Jurkat, Clone E6-1 (cell line): ENCODE results near the gene WWOX.

Experiments
- DNase-seq: peaks from one replicate; pipeline ENCODE4 v3.0.0-alpha.2; 2011; ENCODE audit warnings: low read depth, low spot score
- H3K4me3 ChIP-seq: 2 replicates; pipeline ENCODE4 v1.5.1; 2011; ENCODE audit warnings: mild to moderate bottlenecking, low read length, control low read depth, moderate library complexity

WWOX gene

GRCh38 chr16:78884204-78884603 lies 784.8 kb downstream of the WWOX start:
- no peak overlapping the region for H3K4me3 ChIP-seq

GRCh38 chr16:78889346-78889745 lies 789.9 kb downstream of the WWOX start:
- no peak overlapping the region for H3K4me3 ChIP-seq
- DNase-seq: no peak

More at GRCh38 chr16:78884204-78884603, 784.8 kb downstream of the WWOX start:
- no peak for DNase-seq

- DNase-seq: no peak
- no peak overlapping the region for H3K4me3 ChIP-seq
These were observed 791.0 kb downstream of the WWOX start for GRCh38 chr16:78890373-78890895.

GRCh38 chr16:78892951-78893733 lies 793.7 kb downstream of the WWOX start:
- no peak for DNase-seq
- H3K4me3 ChIP-seq: no peak overlapping the region

- no peak for DNase-seq
- H3K4me3 ChIP-seq: no peak overlapping the region
These were observed 795.4 kb downstream of the WWOX start for GRCh38 chr16:78894886-78895285.

GRCh38 chr16:78895681-78896080 lies 796.2 kb downstream of the WWOX start:
- no peak overlapping the region for H3K4me3 ChIP-seq
- DNase-seq: no peak

- H3K4me3 ChIP-seq: no peak overlapping the region
- no peak for DNase-seq
These were observed 796.8 kb downstream of the WWOX start for GRCh38 chr16:78896280-78896679.

GRCh38 chr16:78897299-78897698 lies 797.8 kb downstream of the WWOX start:
- no peak overlapping the region for H3K4me3 ChIP-seq
- DNase-seq: no peak

- no peak for DNase-seq
- no peak overlapping the region for H3K4me3 ChIP-seq
These were observed 800.8 kb downstream of the WWOX start for GRCh38 chr16:78900044-78900811.

- no peak overlapping the region for H3K4me3 ChIP-seq
- DNase-seq: no peak
These were observed 801.5 kb downstream of the WWOX start for GRCh38 chr16:78900966-78901365.

GRCh38 chr16:78902321-78902720 lies 802.9 kb downstream of the WWOX start:
- no peak for DNase-seq
- no peak overlapping the region for H3K4me3 ChIP-seq

GRCh38 chr16:78903237-78903636 lies 803.8 kb downstream of the WWOX start:
- DNase-seq: no peak
- no peak overlapping the region for H3K4me3 ChIP-seq

- H3K4me3 ChIP-seq: no peak overlapping the region
These were observed 804.4 kb downstream of the WWOX start for GRCh38 chr16:78903843-78904242.

GRCh38 chr16:78906135-78906534 lies 806.7 kb downstream of the WWOX start:
- no peak overlapping the region for H3K4me3 ChIP-seq
- DNase-seq: no peak

More at GRCh38 chr16:78903843-78904242, 804.4 kb downstream of the WWOX start:
- no peak for DNase-seq

GRCh38 chr16:78909226-78909625 lies 809.8 kb downstream of the WWOX start:
- H3K4me3 ChIP-seq: no peak overlapping the region
- no peak for DNase-seq

- DNase-seq: no peak
- no peak overlapping the region for H3K4me3 ChIP-seq
These were observed 816.4 kb downstream of the WWOX start for GRCh38 chr16:78915811-78916345.

- H3K4me3 ChIP-seq: no peak overlapping the region
- DNase-seq: no peak
These were observed 817.6 kb downstream of the WWOX start for GRCh38 chr16:78916928-78917545.

GRCh38 chr16:78918805-78919305 lies 819.4 kb downstream of the WWOX start:
- H3K4me3 ChIP-seq: no peak overlapping the region
- no peak for DNase-seq

- no peak for DNase-seq
These were observed 820.4 kb downstream of the WWOX start for GRCh38 chr16:78919852-78920251.

More at GRCh38 chr16:78919852-78920251, 820.4 kb downstream of the WWOX start:
- no peak overlapping the region for H3K4me3 ChIP-seq
